HEK293 (cell line): ENCODE data around the gene ADCY4.

ENCODE experiments used
- CTCF ChIA-PET: fragments of 350-600 bp; formaldehyde crosslinking; extraction: SDS; loops from one replicate; lab custom pipeline; 2021; ENCODE audit warnings: antibody characterized with exemption; lab: Yijun Ruan, JAX
- POLR2A ChIA-PET: fragments of 300-600 bp; formaldehyde crosslinking; extraction: SDS; loops from one replicate; lab custom pipeline; 2020; ENCODE audit warnings: antibody characterized with exemption, inconsistent platforms; lab: Yijun Ruan, JAX
- H3K27ac ChIP-seq: fragments of 200-500 bp; sonication (Bioruptor generic); 2 replicates; pipeline ENCODE4 v1.5.1; 2014; ENCODE audit warnings: low read depth, low read length, control low read depth, inconsistent platforms; ENCODE audit errors: extremely low read depth
- H3K36me3 ChIP-seq, 2 experiments: fragments of 200-500 bp in 1 of 2; sonication (Bioruptor generic) in 1 of 2; 1 replicate in 1 of 2; 2 replicates in 1 of 2; pipeline ENCODE4 v1.5.1; 2014 to 2017; ENCODE audit warnings: inconsistent platforms in 2 of 2, low read length in 2 of 2; ENCODE audit not compliant: control insufficient read depth in 2 of 2, insufficient read depth in 1 of 2
- H3K4me1 ChIP-seq: fragments of 200-500 bp; sonication (Bioruptor generic); 2 replicates; pipeline ENCODE4 v1.5.1; 2014; ENCODE audit warnings: mild to moderate bottlenecking, low read length, inconsistent platforms; ENCODE audit not compliant: control insufficient read depth, insufficient read depth
- H3K4me3 ChIP-seq: 2 replicates; pipeline ENCODE4 v1.5.1; 2011; ENCODE audit warnings: low read depth, mild to moderate bottlenecking, control low read depth, low read length, moderate library complexity
- H3K9me3 ChIP-seq: fragments of 200-500 bp; sonication (Bioruptor generic); 2 replicates; pipeline ENCODE4 v1.5.1; 2014; ENCODE audit warnings: low read depth, low read length, inconsistent platforms; ENCODE audit not compliant: control insufficient read depth, insufficient read depth
- KLF1 ChIP-seq: fragments of 450-650 bp; formaldehyde crosslinking; IDR thresholded peaks from 2 replicates; pipeline ENCODE4 v1.5.1; 2016; ENCODE audit warnings: missing biosample characterization, missing genetic modification characterization
- SP7 ChIP-seq: fragments of 450-650 bp; formaldehyde crosslinking; IDR thresholded peaks from 2 replicates; pipeline ENCODE4 v1.5.1; 2016; ENCODE audit warnings: missing biosample characterization, missing genetic modification characterization
- TCF7L2 ChIP-seq: IDR thresholded peaks from 2 replicates; pipeline ENCODE4 v1.6.1; 2011; ENCODE audit warnings: low read depth, mild to moderate bottlenecking, inconsistent platforms, low read length, moderate library complexity, borderline replicate concordance
- ZBTB26 ChIP-seq: fragments of 450-650 bp; formaldehyde crosslinking; optimal IDR thresholded peaks from 2 replicates; pipeline ENCODE3; 2016; ENCODE audit warnings: missing biosample characterization, mild to moderate bottlenecking, missing genetic modification characterization
- ZNF214 ChIP-seq: fragments of 450-650 bp; formaldehyde crosslinking; IDR thresholded peaks from 2 replicates; pipeline ENCODE4 v1.5.1; 2017; ENCODE audit warnings: missing biosample characterization, mild to moderate bottlenecking, missing genetic modification characterization, borderline replicate concordance
- ZNF292 ChIP-seq: fragments of 450-650 bp; formaldehyde crosslinking; IDR thresholded peaks from 2 replicates; pipeline ENCODE4 v1.5.1; 2016; ENCODE audit warnings: low read depth, missing biosample characterization, missing genetic modification characterization, borderline replicate concordance
- ZNF785 ChIP-seq: fragments of 450-650 bp; formaldehyde crosslinking; IDR thresholded peaks from 2 replicates; pipeline ENCODE4 v1.5.1; 2016; ENCODE audit warnings: missing biosample characterization, missing genetic modification characterization
- ZNF792 ChIP-seq: fragments of 450-650 bp; formaldehyde crosslinking; IDR thresholded peaks from 2 replicates; pipeline ENCODE4 v1.5.1; 2016; ENCODE audit warnings: missing biosample characterization, missing genetic modification characterization
- TF ChIP-seq, protein P1 (sequence below): fragments of 450-650 bp; formaldehyde crosslinking; IDR thresholded peaks from 2 replicates; pipeline ENCODE4 v1.5.1; 2016; ENCODE audit warnings: missing biosample characterization, missing genetic modification characterization

The ADCY4 gene

GRCh38 chr14:24315807-24316596 lies 18.9 kb downstream of the ADCY4 start:
- Histone ChIP-seq H3K27ac (no peak overlapping the region), H3K9me3 (no peaks in the 10 kb centered on the region), H3K4me3 (no peak overlapping the region), H3K4me1 (no peaks in the 10 kb centered on the region), H3K36me3 (peaks cover 0 to 21% of the 10 kb centered on the region in 2 experiments; a peak in 1 of 3 replicates)
- POLR2A ChIA-PET: interaction anchor here (0.7 kb wide), 1 partner anchor 44 kb away, joined by 3 read pairs; the partner anchor contains the start of gene RABGGTA
- CTCF ChIA-PET: interaction anchor here (0.6 to 1.5 kb wide), 3 partner anchors 19 to 115 kb away, joined by 3 to 5 read pairs (median 3); no protein-coding TSS in a partner anchor
- TF ChIP-seq KLF1 (tag by site-specific recombination): peak; percentile 38; the same call in 1 of the 2 replicates
- no peak for TF ChIP-seq ZBTB26 (tag by site-specific recombination)

DNA sequence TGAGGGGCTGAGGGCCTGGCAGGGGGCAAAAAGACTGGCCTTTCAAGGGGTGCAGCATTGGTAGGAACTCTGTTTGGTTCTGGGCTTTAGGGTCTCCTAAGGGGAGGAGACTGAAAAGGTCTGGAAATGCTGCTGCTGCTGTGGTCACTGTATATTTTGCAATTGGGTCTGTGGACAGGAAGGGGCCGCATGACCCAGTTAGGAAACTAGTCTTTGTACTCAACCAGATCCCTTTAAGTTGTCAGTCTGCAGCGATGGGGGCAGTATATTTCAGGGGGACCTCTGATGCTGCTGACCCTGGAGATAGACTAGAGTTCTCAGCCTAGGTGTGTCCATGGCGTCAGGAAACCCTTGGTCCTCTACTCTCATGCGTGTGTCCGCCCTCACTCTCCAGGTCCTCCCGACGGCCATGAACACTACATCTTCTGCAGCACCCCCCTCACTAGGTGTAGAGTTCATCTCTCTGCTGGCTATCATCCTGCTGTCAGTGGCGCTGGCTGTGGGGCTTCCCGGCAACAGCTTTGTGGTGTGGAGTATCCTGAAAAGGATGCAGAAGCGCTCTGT lies 19.5 kb downstream of the ADCY4 start:
- Histone ChIP-seq H3K4me1 (no peaks in the 10 kb centered on the region), H3K9me3 (no peaks in the 10 kb centered on the region), H3K27ac (no peak overlapping the region), H3K4me3 (no peak overlapping the region), H3K36me3 (peaks cover 0 to 28% of the 10 kb centered on the region in 2 experiments; a peak in 1 of 3 replicates)
- no peak for TF ChIP-seq ZNF214 (tag by site-specific recombination)
- no peak for TF ChIP-seq ZNF785 (tag by site-specific recombination)
- ChIA-PET CTCF (interaction anchor here (0.6 to 0.7 kb wide), 2 partner anchors 44 to 116 kb away, joined by 3 to 5 read pairs; no protein-coding TSS in a partner anchor), POLR2A (no interaction called here)

DNA sequence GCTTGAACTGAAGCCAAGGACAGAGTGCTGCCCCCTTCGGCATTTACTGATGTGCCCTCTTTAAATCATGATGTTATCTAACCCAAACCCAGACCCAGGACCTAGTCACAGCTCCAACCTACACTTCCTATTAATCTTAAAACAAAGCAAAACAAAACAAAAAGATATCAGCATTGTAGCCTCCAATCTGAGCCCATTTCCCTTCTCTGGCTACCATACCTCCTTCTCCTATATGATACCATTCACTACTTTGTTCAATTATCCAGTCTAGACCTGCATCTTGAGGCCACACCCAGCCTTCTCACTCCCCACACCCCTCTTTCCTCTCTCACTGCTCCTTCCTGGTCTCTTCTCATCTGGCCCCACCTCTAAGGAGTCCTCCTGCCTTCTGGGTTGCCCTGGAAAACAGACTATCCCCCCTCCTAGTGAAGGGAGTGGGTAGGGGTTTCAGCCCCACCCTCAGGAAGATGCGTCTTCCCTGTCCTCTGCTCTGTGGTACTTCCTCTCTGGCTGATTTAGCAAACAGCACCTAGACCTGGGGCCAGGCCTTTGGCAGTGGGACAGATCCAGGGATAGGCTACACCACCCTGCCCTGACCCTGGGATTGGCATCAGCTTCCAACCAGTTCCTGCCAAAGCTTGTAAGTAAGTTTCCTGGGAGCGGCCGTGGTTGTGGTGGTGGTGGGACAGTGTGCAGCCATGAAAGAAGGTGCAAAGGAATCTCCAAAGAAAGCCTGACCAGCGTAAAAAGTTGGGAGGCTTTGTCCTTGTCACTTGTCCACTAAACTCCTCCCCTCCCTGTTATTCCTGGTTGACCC lies 20.3 kb downstream of the ADCY4 start:
- H3K36me3 ChIP-seq: peaks cover 0 to 35% of the 10 kb centered on the region in 2 experiments; a peak in 1 of 3 replicates
- peak; percentile 86 for TF ChIP-seq KLF1 (tag by site-specific recombination)
- TF ChIP-seq TCF7L2: no peak
- TF ChIP-seq, protein P1, sequence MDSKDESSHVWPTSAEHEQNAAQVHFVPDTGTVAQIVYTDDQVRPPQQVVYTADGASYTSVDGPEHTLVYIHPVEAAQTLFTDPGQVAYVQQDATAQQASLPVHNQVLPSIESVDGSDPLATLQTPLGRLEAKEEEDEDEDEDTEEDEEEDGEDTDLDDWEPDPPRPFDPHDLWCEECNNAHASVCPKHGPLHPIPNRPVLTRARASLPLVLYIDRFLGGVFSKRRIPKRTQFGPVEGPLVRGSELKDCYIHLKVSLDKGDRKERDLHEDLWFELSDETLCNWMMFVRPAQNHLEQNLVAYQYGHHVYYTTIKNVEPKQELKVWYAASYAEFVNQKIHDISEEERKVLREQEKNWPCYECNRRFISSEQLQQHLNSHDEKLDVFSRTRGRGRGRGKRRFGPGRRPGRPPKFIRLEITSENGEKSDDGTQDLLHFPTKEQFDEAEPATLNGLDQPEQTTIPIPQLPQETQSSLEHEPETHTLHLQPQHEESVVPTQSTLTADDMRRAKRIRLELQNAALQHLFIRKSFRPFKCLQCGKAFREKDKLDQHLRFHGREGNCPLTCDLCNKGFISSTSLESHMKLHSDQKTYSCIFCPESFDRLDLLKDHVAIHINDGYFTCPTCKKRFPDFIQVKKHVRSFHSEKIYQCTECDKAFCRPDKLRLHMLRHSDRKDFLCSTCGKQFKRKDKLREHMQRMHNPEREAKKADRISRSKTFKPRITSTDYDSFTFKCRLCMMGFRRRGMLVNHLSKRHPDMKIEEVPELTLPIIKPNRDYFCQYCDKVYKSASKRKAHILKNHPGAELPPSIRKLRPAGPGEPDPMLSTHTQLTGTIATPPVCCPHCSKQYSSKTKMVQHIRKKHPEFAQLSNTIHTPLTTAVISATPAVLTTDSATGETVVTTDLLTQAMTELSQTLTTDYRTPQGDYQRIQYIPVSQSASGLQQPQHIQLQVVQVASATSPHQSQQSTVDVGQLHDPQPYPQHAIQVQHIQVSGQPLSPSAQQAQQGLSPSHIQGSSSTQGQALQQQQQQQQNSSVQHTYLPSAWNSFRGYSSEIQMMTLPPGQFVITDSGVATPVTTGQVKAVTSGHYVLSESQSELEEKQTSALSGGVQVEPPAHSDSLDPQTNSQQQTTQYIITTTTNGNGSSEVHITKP (tag by site-specific recombination): no peak
- no peak for TF ChIP-seq ZNF792 (tag by site-specific recombination)
- TF ChIP-seq SP7 (tag by site-specific recombination): no peak
- TF ChIP-seq ZNF292 (tag by site-specific recombination): no peak
- TF ChIP-seq, all 188 proteins: peak for 1
- Histone ChIP-seq H3K27ac (no peak overlapping the region), H3K4me3 (no peak overlapping the region), H3K4me1 (no peaks in the 10 kb centered on the region), H3K9me3 (no peaks in the 10 kb centered on the region)
- POLR2A ChIA-PET: interaction anchor here (0.6 kb wide), 1 partner anchor 8 kb away, joined by 3 read pairs; no protein-coding TSS in a partner anchor
- CTCF ChIA-PET: interaction anchor here (0.7 to 1.3 kb wide), 3 partner anchors 12 to 19 kb away, joined by 3 to 5 read pairs (median 3); no protein-coding TSS in a partner anchor
